ENCODE data around the gene HOXD1. TPM values are rescaled to one million over a fixed set of nuclear protein-coding genes. Genes with fewer than 3 reads are reported as not detected.

HOXD1 gene
- total and polyA plus RNA-seq, 10 donors: 0.49 to 4.5 (median 1.4) TPM

DNA sequence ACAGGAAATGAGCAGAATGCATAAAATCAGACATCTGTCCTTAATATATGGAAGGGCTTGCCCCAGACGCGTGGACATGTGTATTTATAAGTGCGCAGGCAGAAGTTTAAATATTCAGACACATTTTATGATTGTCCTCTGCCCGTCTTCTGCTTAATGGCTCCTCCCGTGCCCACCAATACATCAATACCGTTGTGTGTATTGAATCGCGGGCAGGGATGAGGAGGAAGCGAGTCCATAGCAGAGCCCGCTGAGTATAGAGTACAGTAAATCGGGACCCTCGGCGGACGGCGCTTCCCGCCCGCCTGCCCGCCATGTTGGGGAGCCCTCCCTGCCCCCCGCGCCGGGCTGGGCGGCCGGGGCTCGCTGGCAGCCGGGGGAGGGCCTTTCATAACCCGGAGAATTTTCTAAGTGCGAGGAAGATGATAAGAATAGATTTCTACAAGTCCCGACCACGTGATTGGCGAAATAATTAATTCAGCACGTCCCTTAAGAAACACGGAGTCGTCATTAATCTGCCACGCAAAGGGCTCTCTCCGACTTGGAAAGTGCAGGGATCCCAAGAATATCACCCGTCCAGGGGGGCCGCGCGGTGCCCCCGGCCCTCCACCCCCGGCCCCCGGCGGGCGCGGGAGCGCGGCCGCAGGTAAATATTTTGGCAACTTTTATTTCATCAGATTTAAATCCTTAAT, 31.5 kb upstream of the HOXD1 start, which contains the start of gene HOXD3:
TSS of gene HOXD3 (plus strand) at position 501 of the 692 bp plus-strand sequence. CDS start 11,808 bp downstream, outside the sequence.
- Histone ChIP-seq H3K9me3 (no peaks in the 10 kb centered on the region), H3K27me3 (replicated peaks in 1 of 7) (peaks cover 12 to 100% (median 95%) of the 10 kb centered on the region in 7 donors), H3K4me3 (peak within 1 kb of the TSS; percentile 1 to 60 (median 24)), H3K36me3 (no peaks in the 10 kb centered on the region), H3K27ac (peak within 1 kb of the TSS in 2 of 8 donors; percentile 2 to 6), H3K4me1 (peaks cover 0 to 61% (median 14%) of the 10 kb centered on the region in 6 donors)
- 5 to 12% (median 6%) methylated on average over 33 to 48 of the region's 48 CpGs for WGBS, 5 donors
- TF ChIP-seq POLR2AphosphoS5 (IDR thresholded peaks at IDR 0.05): peak in 1 of 3 donors; percentile 9
- TF ChIP-seq, protein P1, sequence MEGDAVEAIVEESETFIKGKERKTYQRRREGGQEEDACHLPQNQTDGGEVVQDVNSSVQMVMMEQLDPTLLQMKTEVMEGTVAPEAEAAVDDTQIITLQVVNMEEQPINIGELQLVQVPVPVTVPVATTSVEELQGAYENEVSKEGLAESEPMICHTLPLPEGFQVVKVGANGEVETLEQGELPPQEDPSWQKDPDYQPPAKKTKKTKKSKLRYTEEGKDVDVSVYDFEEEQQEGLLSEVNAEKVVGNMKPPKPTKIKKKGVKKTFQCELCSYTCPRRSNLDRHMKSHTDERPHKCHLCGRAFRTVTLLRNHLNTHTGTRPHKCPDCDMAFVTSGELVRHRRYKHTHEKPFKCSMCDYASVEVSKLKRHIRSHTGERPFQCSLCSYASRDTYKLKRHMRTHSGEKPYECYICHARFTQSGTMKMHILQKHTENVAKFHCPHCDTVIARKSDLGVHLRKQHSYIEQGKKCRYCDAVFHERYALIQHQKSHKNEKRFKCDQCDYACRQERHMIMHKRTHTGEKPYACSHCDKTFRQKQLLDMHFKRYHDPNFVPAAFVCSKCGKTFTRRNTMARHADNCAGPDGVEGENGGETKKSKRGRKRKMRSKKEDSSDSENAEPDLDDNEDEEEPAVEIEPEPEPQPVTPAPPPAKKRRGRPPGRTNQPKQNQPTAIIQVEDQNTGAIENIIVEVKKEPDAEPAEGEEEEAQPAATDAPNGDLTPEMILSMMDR (IDR thresholded peaks at IDR 0.05 in 8 of 11, conservative IDR thresholded peaks at IDR 0.05 in 3 of 11): no peak
- DNase-seq: no peak
- intact Hi-C loops (cut with DNase I; ENCODE audit: low total_unique reads): no loop called here

DNA sequence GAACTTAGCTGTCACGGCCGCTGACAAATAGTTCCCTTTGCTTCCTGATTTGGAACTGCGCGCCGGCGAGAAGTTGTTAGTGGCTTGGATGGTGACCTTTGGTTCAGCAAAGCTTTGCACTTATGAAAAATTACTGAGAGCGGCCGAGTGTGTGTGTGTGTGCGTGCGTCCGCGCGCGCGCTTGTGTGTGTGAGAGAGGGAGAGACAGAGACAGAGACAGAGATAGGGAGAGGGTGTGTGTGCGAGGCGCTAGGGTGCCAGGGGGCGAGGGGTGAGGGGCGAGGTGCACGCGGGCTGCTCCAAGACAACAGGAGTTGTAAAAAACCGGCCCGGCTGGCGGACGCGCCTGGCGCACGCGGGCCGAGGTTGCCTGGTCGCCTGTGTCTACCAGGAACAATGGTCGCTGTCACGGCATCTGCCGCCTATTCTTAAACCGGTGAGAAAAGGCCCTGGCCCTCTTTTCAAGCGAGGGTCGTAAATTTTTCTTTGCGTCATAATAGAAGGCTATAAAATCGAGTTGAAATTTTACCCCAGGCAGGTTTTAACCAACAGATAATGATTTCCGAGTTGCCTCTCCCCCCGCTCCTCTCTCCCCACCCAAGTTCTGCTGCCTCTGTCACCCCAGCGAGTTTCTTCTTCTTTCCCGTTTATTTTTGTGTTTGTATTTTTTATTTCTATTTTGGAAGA, 30.8 kb upstream of the HOXD1 start:
- H3K4me3 ChIP-seq: peak overlapping the region; percentile 1 to 60 (median 24)
- intact Hi-C loops (cut with DNase I; ENCODE audit: low total_unique reads): no loop called here

DNA sequence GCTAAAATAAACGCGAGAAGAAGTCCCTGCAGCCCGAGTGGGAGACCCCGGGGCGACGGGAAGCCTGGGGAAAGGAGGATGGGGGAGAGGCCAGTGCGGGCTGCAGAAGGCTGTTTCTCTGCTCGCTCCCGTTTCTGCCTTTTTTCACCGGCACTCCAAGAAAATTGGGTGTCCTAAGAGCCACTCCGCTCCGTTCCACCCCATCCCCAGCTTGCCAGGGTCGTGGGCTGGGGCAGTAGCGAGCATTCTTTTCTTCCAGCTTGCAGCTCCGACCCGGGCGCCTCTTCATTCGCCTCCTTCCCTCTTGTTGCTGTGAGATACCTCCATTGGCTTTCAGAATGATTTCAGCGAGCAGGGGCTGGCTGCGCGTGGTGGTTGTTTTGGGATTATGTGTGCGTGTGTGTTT, 30.3 kb upstream of the HOXD1 start:
- Histone ChIP-seq H3K4me1 (peaks cover 0 to 49% (median 11%) of the 10 kb centered on the region in 6 donors), H3K36me3 (no peaks in the 10 kb centered on the region), H3K9me3 (no peaks in the 10 kb centered on the region), H3K27me3 (replicated peaks in 1 of 7) (peaks cover 16 to 100% (median 96%) of the 10 kb centered on the region in 7 donors), H3K4me3 (peak overlapping the region in 4 of 8 donors; percentile 27 to 60 (median 34)), H3K27ac (no peak overlapping the region)
- 6 to 12% (median 8%) methylated on average over 22 of the region's 22 CpGs for WGBS, 5 donors
- intact Hi-C loops (cut with DNase I; ENCODE audit: low total_unique reads): no loop called here
- TF ChIP-seq POLR2AphosphoS5 (IDR thresholded peaks at IDR 0.05): no peak
- no peak for TF ChIP-seq POLR2A (IDR thresholded peaks at IDR 0.05)
- TF ChIP-seq, protein P1 (IDR thresholded peaks at IDR 0.05 in 8 of 11, conservative IDR thresholded peaks at IDR 0.05 in 3 of 11): no peak
- no peak for DNase-seq

More for the DNA sequence above, 30.8 kb upstream of the HOXD1 start:
- no peak for DNase-seq
- Histone ChIP-seq H3K36me3 (no peaks in the 10 kb centered on the region), H3K9me3 (no peaks in the 10 kb centered on the region), H3K4me1 (peaks cover 0 to 54% (median 12%) of the 10 kb centered on the region in 6 donors), H3K27ac (peak overlapping the region in 2 of 8 donors; percentile 2 to 6), H3K27me3 (replicated peaks in 1 of 7) (peaks cover 16 to 100% (median 96%) of the 10 kb centered on the region in 7 donors)
- WGBS, 5 donors: 5 to 16% (median 8%) methylated on average over 31 to 43 of the region's 43 CpGs
- peak in 1 of 3 donors; percentile 13 for TF ChIP-seq POLR2AphosphoS5 (IDR thresholded peaks at IDR 0.05)
- TF ChIP-seq, protein P1 (IDR thresholded peaks at IDR 0.05 in 8 of 11, conservative IDR thresholded peaks at IDR 0.05 in 3 of 11): no peak
